K562 (cell line): Measurements from ENCODE around the gene VTN. TPM values are rescaled to one million over a fixed set of nuclear protein-coding genes. Genes with fewer than 3 reads are reported as not detected.

ENCODE experiments used
- BRD4 ChIP-seq: fragments of 200-600 bp; sonication (generic); IDR thresholded peaks from 2 replicates; pipeline ENCODE4 v1.6.1; 2017; ENCODE audit warnings: inconsistent platforms
- CHD1 ChIP-seq: fragments of 200-600 bp; sonication (generic); IDR thresholded peaks from one replicate; pipeline ENCODE4 v1.6.1; 2012; ENCODE audit warnings: mild to moderate bottlenecking, moderate library complexity, low read length, inconsistent platforms
- CTBP1 ChIP-seq: fragments of 450-650 bp; IDR thresholded peaks from 2 replicates; pipeline ENCODE4 v1.6.1; 2016; ENCODE audit warnings: borderline replicate concordance
- EZH2 ChIP-seq: IDR thresholded peaks from 2 replicates; pipeline ENCODE4 v1.6.1; 2012; ENCODE audit warnings: low read depth, mild to moderate bottlenecking, inconsistent platforms, low read length, borderline replicate concordance
- NCOA4 ChIP-seq: fragments of 450-650 bp; IDR thresholded peaks from 2 replicates; pipeline ENCODE4 v1.6.1; 2018; ENCODE audit warnings: mild to moderate bottlenecking; ENCODE audit not compliant: partially characterized antibody
- RB1 ChIP-seq: fragments of 450-650 bp; IDR thresholded peaks from 2 replicates; pipeline ENCODE4 v1.6.1; 2017; ENCODE audit warnings: low read depth, mild to moderate bottlenecking
- ZNF121 ChIP-seq: sonication (generic); formaldehyde crosslinking; conservative IDR thresholded peaks from 2 replicates; pipeline ENCODE4 v1.8.0; 2022; ENCODE audit warnings: missing genetic modification reagents
- ZNF57 ChIP-seq: fragments of 450-650 bp; formaldehyde crosslinking; IDR thresholded peaks from 2 replicates; pipeline ENCODE4 v1.4.0; 2020; ENCODE audit warnings: mild to moderate bottlenecking, moderate library complexity
- ZNF589 ChIP-seq: fragments of 200-800 bp; sonication (Bioruptor generic); IDR thresholded peaks from 2 replicates; pipeline ENCODE4 v1.6.1; 2016; ENCODE audit warnings: low read depth, missing genetic modification characterization, missing compliant biosample characterization
- ZNF644 ChIP-seq: fragments of 200-800 bp; sonication (Bioruptor generic); IDR thresholded peaks from 2 replicates; pipeline ENCODE4 v1.6.1; 2016; ENCODE audit warnings: low read depth, missing genetic modification characterization, missing compliant biosample characterization
- polyA plus RNA-seq, 8 experiments: library from polyadenylated mRNA; depleted of rRNA in 4 of 8; stranded (reverse) in 5 of 8; unstranded in 3 of 8; fragments of >200 nt; fragmentation: Nextera tagmentation in 2 of 8; fragmentation: Illumina TruSeq in 1 of 8; extraction: Ambion mirVana in 2 of 8; extraction: Trizol in 1 of 8; gene quantifications; 2 replicates each; pipeline versions ENCODE4 v1.2.1 to v1.2.3, GENCODE V29; 2011 to 2014; ENCODE audit warnings: inconsistent platforms in 1 of 8, missing spikeins in 1 of 8
- total RNA-seq, 7 experiments: library from RNA; depleted of rRNA in 6 of 7; stranded (reverse); fragments of >200 nt in 6 of 7; fragmentation: Illumina TruSeq in 2 of 7; extraction: Trizol in 2 of 7; gene quantifications; 2 replicates each; pipeline versions ENCODE4 v1.2.1 to v1.2.3, GENCODE V29; 2011 to 2021; ENCODE audit warnings: low replicate concordance in 1 of 7
- TF ChIP-seq, protein P1 (sequence below): fragments of 450-650 bp; IDR thresholded peaks from 2 replicates; pipeline ENCODE4 v1.6.1; 2016; ENCODE audit warnings: borderline replicate concordance
- TF ChIP-seq, protein P2 (sequence below), 2 experiments: fragments of 450-650 bp in 1 of 2; sonication (generic) in 1 of 2; formaldehyde crosslinking in 1 of 2; IDR thresholded peaks; 2 replicates each; pipeline versions ENCODE4 v1.7.1 to v1.9.0; 2016 to 2022; ENCODE audit warnings: inconsistent platforms in 1 of 2, mild to moderate bottlenecking in 1 of 2, missing genetic modification reagents in 1 of 2
- TF ChIP-seq, protein P3 (sequence below): sonication (generic); formaldehyde crosslinking; IDR thresholded peaks from 2 replicates; pipeline ENCODE4 v1.8.1; 2023; ENCODE audit warnings: mild to moderate bottlenecking, missing genetic modification reagents

Gene VTN
- total and polyA plus RNA-seq, 9 of the 15 experiments (the other 6 are each of a cell fraction or from before 2014, with no cell fraction given): 0.13 to 1.0 (median 0.29) TPM; not detected in 1

DNA sequence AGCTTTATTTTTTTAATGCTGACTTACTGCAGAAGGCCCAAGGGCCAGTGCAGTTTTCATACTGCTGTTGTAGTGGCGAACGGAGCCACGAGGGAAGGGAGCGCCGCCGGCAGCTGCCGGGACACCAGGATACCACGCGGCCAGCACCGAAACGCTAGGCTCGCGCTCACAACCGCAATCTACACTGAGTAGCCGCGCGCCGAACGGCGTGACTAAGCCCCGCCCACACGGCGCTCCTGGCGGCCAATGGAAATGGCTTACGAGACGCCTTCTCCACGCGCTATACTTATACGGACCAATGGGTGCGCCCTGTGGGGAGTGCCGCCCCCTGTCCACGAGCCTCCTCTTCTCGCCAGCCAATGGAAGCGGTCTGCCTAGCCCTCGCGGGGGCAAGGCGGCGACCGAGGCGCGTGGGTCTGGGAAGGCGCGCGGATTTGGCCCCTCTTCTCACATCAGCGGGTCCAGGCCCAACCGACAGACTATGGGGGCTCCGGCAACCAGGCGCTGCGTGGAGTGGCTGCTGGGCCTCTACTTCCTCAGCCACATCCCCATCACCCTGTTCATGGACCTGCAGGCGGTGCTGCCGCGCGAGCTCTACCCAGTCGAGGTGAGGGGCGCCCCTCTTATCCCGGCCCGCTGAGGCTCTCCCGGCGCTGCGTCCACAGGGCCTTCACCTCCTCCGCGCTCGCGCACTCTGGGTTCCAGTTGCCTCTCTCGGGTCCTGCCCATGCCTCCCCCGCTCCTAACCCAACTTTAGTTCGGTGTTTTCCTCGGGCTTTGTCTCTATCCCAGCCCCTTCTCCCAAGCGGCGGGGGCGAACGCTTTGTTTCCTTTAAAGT is 51.1 kb downstream of the VTN start, which contains the start of gene TMEM97 (continued):
- TF ChIP-seq, protein P1, sequence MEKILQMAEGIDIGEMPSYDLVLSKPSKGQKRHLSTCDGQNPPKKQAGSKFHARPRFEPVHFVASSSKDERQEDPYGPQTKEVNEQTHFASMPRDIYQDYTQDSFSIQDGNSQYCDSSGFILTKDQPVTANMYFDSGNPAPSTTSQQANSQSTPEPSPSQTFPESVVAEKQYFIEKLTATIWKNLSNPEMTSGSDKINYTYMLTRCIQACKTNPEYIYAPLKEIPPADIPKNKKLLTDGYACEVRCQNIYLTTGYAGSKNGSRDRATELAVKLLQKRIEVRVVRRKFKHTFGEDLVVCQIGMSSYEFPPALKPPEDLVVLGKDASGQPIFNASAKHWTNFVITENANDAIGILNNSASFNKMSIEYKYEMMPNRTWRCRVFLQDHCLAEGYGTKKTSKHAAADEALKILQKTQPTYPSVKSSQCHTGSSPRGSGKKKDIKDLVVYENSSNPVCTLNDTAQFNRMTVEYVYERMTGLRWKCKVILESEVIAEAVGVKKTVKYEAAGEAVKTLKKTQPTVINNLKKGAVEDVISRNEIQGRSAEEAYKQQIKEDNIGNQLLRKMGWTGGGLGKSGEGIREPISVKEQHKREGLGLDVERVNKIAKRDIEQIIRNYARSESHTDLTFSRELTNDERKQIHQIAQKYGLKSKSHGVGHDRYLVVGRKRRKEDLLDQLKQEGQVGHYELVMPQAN: peak; percentile 59
- TF ChIP-seq ZNF57: no peak
- TF ChIP-seq NCOA4: no peak
- TF ChIP-seq, protein P2, sequence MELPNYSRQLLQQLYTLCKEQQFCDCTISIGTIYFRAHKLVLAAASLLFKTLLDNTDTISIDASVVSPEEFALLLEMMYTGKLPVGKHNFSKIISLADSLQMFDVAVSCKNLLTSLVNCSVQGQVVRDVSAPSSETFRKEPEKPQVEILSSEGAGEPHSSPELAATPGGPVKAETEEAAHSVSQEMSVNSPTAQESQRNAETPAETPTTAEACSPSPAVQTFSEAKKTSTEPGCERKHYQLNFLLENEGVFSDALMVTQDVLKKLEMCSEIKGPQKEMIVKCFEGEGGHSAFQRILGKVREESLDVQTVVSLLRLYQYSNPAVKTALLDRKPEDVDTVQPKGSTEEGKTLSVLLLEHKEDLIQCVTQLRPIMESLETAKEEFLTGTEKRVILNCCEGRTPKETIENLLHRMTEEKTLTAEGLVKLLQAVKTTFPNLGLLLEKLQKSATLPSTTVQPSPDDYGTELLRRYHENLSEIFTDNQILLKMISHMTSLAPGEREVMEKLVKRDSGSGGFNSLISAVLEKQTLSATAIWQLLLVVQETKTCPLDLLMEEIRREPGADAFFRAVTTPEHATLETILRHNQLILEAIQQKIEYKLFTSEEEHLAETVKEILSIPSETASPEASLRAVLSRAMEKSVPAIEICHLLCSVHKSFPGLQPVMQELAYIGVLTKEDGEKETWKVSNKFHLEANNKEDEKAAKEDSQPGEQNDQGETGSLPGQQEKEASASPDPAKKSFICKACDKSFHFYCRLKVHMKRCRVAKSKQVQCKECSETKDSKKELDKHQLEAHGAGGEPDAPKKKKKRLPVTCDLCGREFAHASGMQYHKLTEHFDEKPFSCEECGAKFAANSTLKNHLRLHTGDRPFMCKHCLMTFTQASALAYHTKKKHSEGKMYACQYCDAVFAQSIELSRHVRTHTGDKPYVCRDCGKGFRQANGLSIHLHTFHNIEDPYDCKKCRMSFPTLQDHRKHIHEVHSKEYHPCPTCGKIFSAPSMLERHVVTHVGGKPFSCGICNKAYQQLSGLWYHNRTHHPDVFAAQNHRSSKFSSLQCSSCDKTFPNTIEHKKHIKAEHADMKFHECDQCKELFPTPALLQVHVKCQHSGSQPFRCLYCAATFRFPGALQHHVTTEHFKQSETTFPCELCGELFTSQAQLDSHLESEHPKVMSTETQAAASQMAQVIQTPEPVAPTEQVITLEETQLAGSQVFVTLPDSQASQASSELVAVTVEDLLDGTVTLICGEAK (IDR thresholded peaks at IDR 0.05): no peak; the same call in none of the 2 replicates
- TF ChIP-seq, protein P2 (CRISPR knock-in tag; IDR thresholded peaks at IDR 0.05): no peak
- TF ChIP-seq RB1: peak; percentile 65; the same call in 1 of the 2 replicates
- TF ChIP-seq EZH2: no peak
- TF ChIP-seq ZNF589 (CRISPR knock-in tag): no peak; the same call in 1 of the 2 replicates
- no peak for TF ChIP-seq ZNF121 (CRISPR knock-in tag)
- TF ChIP-seq, protein P3, sequence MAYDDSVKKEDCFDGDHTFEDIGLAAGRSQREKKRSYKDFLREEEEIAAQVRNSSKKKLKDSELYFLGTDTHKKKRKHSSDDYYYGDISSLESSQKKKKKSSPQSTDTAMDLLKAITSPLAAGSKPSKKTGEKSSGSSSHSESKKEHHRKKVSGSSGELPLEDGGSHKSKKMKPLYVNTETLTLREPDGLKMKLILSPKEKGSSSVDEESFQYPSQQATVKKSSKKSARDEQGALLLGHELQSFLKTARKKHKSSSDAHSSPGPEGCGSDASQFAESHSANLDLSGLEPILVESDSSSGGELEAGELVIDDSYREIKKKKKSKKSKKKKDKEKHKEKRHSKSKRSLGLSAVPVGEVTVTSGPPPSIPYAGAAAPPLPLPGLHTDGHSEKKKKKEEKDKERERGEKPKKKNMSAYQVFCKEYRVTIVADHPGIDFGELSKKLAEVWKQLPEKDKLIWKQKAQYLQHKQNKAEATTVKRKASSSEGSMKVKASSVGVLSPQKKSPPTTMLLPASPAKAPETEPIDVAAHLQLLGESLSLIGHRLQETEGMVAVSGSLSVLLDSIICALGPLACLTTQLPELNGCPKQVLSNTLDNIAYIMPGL (CRISPR knock-in tag): peak; percentile 47
- TF ChIP-seq BRD4: no peak
- peak; percentile 49 for TF ChIP-seq CHD1
- TF ChIP-seq CTBP1: peak; percentile 95
- TF ChIP-seq ZNF644 (tag): no peak
